Glutamatergic neuron (in vitro differentiated cells): ENCODE data around the gene TMEM140. TPM values are rescaled to one million over a fixed set of nuclear protein-coding genes. Genes with fewer than 3 reads are reported as not detected.
A peak's percentile ranks its signal among the peaks of the same experiment; 100 is the strongest.

ENCODE experiments used
- DNase-seq: peaks from one replicate; pipeline ENCODE4 v3.0.0; 2022
- H3K27ac Mint-ChIP-seq: one replicate; pipeline ENCODE4 v1.8.0; 2020; ENCODE audit warnings: mild to moderate bottlenecking, mixed read lengths, inconsistent platforms; ENCODE audit not compliant: unreplicated experiment
- H3K27me3 Mint-ChIP-seq: one replicate; pipeline ENCODE4 v1.8.0; 2020; ENCODE audit warnings: mild to moderate bottlenecking, moderate library complexity, mixed read lengths, inconsistent platforms; ENCODE audit not compliant: unreplicated experiment
- H3K36me3 Mint-ChIP-seq: one replicate; pipeline ENCODE4 v1.8.0; 2020; ENCODE audit warnings: mild to moderate bottlenecking, mixed read lengths, inconsistent platforms; ENCODE audit not compliant: unreplicated experiment
- H3K4me1 Mint-ChIP-seq: one replicate; pipeline ENCODE4 v1.8.0; 2020; ENCODE audit warnings: mild to moderate bottlenecking, low read depth, mixed read lengths, inconsistent platforms; ENCODE audit not compliant: unreplicated experiment
- H3K4me3 Mint-ChIP-seq: one replicate; pipeline ENCODE4 v1.8.0; 2020; ENCODE audit warnings: mild to moderate bottlenecking, mixed read lengths, inconsistent platforms; ENCODE audit not compliant: unreplicated experiment
- H3K9me3 Mint-ChIP-seq: one replicate; pipeline ENCODE4 v1.8.0; 2020; ENCODE audit warnings: mild to moderate bottlenecking, moderate library complexity, mixed read lengths, inconsistent platforms; ENCODE audit not compliant: unreplicated experiment
- total RNA-seq: library from RNA; stranded (reverse); fragmentation: NEBNext Ultra II Directional; extraction: Animal tissue kit (Norgen Biotek cat#: 25700); gene quantifications from one replicate; pipeline ENCODE4 v1.2.1, GENCODE V29; 2021; ENCODE audit not compliant: unreplicated experiment
- TF ChIP-seq, protein P1 (sequence below): fragments of 200-600 bp; sonication (generic); IDR thresholded peaks from one replicate; pipeline ENCODE4 v1.5.0; 2021; ENCODE audit not compliant: partially characterized antibody, unreplicated experiment

Gene TMEM140
- total RNA-seq, 1 donor from 2014 or later = not detected

DNA sequence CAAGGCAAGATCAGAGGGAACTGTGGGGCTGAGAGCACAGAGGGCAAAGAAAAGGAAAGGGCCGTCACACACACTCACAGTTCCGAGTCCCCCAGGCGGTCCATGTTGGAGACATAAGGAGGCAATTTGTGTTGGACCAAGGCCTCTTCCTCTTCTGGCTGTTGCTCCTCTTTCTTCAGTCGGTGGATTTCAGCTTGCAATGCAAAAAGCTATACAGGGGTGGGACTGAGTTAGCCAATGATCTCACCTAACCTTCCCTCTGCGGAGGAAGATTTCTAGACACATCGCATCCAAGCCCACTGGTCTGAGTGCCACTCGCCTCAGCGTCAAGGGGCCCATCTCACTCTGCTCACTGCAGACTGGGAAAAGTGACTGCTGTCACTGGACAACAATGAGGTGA lies 58.0 kb downstream of the TMEM140 start:
- TF ChIP-seq, protein P1, sequence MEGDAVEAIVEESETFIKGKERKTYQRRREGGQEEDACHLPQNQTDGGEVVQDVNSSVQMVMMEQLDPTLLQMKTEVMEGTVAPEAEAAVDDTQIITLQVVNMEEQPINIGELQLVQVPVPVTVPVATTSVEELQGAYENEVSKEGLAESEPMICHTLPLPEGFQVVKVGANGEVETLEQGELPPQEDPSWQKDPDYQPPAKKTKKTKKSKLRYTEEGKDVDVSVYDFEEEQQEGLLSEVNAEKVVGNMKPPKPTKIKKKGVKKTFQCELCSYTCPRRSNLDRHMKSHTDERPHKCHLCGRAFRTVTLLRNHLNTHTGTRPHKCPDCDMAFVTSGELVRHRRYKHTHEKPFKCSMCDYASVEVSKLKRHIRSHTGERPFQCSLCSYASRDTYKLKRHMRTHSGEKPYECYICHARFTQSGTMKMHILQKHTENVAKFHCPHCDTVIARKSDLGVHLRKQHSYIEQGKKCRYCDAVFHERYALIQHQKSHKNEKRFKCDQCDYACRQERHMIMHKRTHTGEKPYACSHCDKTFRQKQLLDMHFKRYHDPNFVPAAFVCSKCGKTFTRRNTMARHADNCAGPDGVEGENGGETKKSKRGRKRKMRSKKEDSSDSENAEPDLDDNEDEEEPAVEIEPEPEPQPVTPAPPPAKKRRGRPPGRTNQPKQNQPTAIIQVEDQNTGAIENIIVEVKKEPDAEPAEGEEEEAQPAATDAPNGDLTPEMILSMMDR = no peak
- DNase-seq = no peak
- H3K4me1 Mint-ChIP-seq = peaks cover 10% of the 10 kb centered on the region
- H3K27ac Mint-ChIP-seq = no peak overlapping the region
- no peaks in the 10 kb centered on the region for H3K27me3 Mint-ChIP-seq
- H3K4me3 Mint-ChIP-seq = no peak overlapping the region
- no peaks in the 10 kb centered on the region for H3K36me3 Mint-ChIP-seq
- no peaks in the 10 kb centered on the region for H3K9me3 Mint-ChIP-seq

DNA sequence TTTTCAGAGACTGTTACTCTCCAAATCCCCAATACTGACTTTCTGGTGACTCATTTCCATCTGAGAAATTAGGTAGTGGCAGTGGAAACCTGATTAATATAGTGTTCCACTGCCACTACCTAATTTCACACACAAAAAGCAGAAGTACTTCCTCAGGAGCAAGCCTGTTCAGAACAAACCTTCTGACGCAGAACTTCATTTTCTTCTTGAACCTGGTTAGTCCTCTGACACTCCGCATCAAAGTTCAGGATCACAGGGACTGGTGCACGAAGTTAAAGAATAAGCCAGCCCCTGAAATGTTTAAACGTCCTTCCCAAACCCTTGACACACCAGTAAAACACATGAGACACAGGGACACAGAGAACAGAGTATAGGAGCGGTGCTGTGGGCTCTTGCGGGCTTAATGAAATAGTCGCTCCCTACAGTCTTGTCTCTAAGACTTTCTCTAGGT lies 59.1 kb downstream of the TMEM140 start:
- TF ChIP-seq, protein P1 = no peak
- no peak overlapping the region for H3K4me3 Mint-ChIP-seq
- no peak overlapping the region for H3K27ac Mint-ChIP-seq
- DNase-seq = no peak
- H3K9me3 Mint-ChIP-seq = no peaks in the 10 kb centered on the region
- no peaks in the 10 kb centered on the region for H3K27me3 Mint-ChIP-seq
- no peaks in the 10 kb centered on the region for H3K36me3 Mint-ChIP-seq
- H3K4me1 Mint-ChIP-seq = peaks cover 10% of the 10 kb centered on the region

DNA sequence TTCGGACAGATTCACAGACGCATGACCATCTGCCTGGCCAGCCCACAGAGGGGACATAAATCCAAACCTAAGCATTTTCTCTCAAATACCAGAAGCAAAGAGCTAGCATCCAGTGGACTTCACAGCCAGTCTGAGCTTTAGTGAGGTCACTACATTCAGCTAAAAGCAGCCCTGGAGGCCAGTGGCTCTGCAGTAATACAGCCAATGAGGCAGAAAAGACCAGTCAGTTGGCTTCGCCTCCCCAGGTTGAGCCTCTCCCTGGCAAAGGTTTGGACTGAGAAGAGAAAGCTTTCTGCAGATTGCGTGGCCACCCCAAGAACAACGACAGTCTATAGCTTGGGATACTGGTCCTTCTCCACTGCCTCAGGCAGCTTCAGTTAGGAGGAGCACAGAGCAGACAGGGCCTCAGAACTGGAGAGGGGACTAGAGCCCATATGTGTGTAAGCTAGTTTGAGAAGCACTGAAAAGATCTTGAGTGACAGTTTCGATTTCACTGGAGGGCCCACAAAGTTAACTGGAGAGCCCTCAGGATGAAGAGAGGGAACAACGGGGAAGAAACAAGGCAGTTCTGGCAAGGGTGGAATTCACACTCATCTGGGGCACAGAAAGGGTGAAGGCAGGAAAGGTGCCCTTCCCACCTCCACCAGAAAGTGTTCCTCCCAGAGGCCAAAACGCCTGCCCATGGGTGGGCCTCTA lies 59.7 kb downstream of the TMEM140 start:
- peaks cover 10% of the 10 kb centered on the region for H3K4me1 Mint-ChIP-seq
- H3K36me3 Mint-ChIP-seq = no peaks in the 10 kb centered on the region
- no peak for DNase-seq
- no peaks in the 10 kb centered on the region for H3K9me3 Mint-ChIP-seq
- H3K27me3 Mint-ChIP-seq = no peaks in the 10 kb centered on the region
- TF ChIP-seq, protein P1 = no peak
- peak overlapping the region; percentile 28 for H3K4me3 Mint-ChIP-seq
- no peak overlapping the region for H3K27ac Mint-ChIP-seq

DNA sequence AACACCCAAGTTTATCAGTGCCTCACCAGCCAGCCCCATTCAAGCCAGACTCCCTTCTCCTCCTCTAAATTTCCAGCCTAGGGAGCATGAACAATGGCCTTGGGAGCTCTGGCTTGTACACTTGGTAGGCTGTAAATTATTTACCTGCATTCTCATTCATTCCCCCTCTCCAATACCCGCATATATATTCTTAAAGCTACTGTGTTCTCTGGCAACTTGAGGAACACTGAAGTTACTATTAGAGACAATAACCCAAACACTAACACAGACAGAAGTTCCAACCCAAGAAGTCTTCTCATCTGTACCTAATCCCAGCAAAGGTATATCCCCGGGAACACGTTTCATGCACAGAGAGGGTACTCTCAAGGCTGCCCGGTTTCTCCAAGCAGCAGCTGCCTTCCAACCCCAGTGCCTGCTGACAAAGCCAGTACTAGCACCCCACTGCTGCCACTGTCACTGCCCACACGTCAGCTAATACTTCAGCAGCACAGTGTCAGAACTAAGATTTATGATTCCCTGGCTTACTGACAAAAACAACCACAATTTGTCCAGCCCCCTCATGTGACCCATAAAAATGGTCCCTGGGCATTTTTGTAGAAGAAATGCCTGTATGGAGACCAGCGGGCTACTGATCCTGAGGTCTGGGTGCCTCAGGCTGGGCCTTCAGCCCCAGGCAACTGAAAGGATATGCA lies 60.4 kb downstream of the TMEM140 start:
- no peaks in the 10 kb centered on the region for H3K27me3 Mint-ChIP-seq
- no peaks in the 10 kb centered on the region for H3K9me3 Mint-ChIP-seq
- no peaks in the 10 kb centered on the region for H3K36me3 Mint-ChIP-seq
- H3K4me3 Mint-ChIP-seq = no peak overlapping the region
- TF ChIP-seq, protein P1 = no peak
- H3K27ac Mint-ChIP-seq = no peak overlapping the region
- DNase-seq = no peak
- peaks cover 6% of the 10 kb centered on the region for H3K4me1 Mint-ChIP-seq
